HFF-Myc (cell line): ENCODE measurements around the gene TEAD4.

Experiments used
- DNase-seq: peaks from one replicate; pipeline ENCODE4 v3.0.0-alpha.2; 2011; ENCODE audit warnings: low read depth; ENCODE audit errors: extremely low read depth
- H3K4me3 ChIP-seq: replicated peaks from 2 replicates; pipeline ENCODE4 v1.5.1; 2011; ENCODE audit warnings: low read depth, mild to moderate bottlenecking, control low read depth, low read length
- TF ChIP-seq, protein P1 (sequence below): IDR thresholded peaks from 2 replicates; pipeline ENCODE4 v1.5.1; 2012; ENCODE audit warnings: mild to moderate bottlenecking, low read depth, low read length, control low read depth; ENCODE audit errors: missing control alignments

Gene TEAD4

DNA sequence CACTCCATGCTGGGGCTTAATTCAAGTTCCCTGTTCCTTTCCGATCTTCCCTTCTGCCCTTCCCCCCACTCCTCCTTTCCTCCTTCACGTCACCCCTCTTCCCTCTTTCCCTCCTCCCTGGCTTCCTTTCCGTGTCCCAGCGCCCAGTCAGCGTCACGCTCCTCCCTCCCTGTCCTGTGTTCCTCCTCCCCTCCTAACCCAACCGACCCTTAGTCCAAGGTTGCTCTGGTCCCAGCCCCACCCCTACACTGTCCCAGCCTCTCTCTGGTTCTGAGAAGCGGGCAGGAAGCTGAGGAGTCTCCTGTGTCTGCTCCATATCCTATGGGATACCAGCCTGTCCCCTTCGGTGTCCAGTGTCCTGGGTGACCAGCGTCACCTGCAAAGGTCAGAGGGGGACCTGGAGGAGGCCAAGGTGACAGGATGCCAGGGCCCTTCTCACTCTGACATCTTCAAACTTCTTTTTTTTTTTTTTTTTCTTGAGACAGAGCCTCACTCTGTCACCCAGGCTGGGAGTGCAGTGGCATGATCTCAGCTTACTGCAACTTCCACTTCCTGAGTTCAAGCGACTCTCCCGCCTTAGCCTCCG, 61.7 kb downstream of the TEAD4 start:
- no peak overlapping the region for H3K4me3 ChIP-seq
- TF ChIP-seq, protein P1, sequence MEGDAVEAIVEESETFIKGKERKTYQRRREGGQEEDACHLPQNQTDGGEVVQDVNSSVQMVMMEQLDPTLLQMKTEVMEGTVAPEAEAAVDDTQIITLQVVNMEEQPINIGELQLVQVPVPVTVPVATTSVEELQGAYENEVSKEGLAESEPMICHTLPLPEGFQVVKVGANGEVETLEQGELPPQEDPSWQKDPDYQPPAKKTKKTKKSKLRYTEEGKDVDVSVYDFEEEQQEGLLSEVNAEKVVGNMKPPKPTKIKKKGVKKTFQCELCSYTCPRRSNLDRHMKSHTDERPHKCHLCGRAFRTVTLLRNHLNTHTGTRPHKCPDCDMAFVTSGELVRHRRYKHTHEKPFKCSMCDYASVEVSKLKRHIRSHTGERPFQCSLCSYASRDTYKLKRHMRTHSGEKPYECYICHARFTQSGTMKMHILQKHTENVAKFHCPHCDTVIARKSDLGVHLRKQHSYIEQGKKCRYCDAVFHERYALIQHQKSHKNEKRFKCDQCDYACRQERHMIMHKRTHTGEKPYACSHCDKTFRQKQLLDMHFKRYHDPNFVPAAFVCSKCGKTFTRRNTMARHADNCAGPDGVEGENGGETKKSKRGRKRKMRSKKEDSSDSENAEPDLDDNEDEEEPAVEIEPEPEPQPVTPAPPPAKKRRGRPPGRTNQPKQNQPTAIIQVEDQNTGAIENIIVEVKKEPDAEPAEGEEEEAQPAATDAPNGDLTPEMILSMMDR: no peak
- no peak for DNase-seq

DNA sequence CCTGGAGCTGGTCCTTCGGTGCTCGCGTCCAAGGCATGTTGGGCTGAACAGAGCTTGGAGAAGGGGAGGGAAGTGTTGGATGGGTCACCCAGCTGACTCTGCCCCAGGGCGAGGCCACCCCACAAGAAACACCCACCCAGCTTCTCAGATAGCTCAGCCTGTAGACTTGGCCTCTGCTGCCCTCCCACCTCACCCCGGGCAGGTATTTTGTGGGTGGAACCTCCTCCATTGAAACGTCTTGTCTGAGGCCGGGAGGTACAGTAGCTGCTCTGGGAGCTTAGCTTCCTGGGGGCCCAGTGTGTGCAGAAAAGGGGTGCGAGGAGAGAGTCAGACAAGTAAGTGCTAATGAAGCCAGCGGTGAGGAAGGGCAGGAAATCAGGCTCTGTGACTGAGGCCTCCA, 63.2 kb downstream of the TEAD4 start:
- TF ChIP-seq, protein P1: no peak
- no peak for DNase-seq
- H3K4me3 ChIP-seq: no peak overlapping the region

- H3K4me3 ChIP-seq: no peak overlapping the region
- TF ChIP-seq, protein P1: no peak
- DNase-seq: no peak
Measured at GRCh38 chr12:3022961-3023360, 63.8 kb downstream of the TEAD4 start.

- H3K4me3 ChIP-seq: no peak overlapping the region
- TF ChIP-seq, protein P1: no peak
- DNase-seq: no peak
Measured at GRCh38 chr12:3028108-3028507, 68.9 kb downstream of the TEAD4 start.

DNA sequence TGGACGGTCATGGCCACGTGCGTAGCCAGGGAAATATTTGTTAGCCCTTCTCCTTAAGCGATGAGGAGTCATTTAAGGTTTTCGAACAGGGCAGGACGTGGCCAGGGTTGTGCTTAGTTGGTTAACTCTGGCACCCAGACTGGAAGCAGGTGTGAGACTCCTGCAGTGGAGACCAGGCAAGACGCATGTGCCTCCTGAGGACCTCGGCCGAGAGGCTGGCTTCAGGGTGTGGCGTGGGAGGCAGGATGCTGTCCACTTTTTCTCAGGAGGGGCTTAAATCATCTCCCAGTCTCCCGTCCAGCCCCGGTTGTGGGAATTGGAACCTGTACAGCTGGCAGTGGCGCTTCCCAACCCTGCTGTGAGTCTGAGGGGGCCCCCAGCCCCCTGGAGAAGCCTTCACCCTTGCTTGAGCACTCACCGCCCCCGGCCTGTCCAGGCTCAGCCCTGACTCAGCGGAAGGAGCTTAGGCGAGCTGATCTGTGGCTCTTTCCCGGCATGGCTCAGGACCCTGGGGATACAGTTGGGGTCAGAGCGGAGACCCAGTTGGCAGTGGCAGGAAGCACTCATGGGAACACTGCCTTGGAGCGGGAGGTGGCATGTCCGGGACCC, 71.7 kb downstream of the TEAD4 start:
- TF ChIP-seq, protein P1: no peak
- DNase-seq: no peak
- H3K4me3 ChIP-seq: no peak overlapping the region

DNA sequence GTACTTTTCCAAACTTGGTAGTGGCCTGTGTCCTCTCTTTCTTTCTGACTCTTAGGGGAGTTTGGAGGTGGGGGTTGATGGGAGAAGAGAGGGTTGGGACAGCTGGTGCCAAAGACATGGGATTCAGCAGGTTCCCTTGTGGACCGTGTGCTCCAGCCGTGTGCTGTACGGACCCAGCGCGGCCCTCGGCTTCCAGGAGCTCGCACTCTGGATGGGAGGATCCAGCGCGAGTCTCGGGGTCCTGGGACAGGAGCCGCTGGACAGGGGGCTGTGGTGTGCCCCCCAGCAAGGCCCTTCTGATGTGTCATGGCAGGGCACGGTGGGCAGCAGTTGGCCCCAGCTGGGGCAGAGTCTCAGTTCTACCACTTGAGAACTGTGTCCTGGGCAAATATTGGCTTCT, 73.0 kb downstream of the TEAD4 start:
- H3K4me3 ChIP-seq: no peak overlapping the region
- no peak for DNase-seq
- TF ChIP-seq, protein P1: no peak
